NCI-H1417 treated with DMSO at 0.1 percent for 48 hours (cell line): Measurements from ENCODE around the gene APEX1.
"Not testable (repeated sequence)": the region's sequence is repeated elsewhere in the genome, so short reads cannot be mapped to it uniquely, and the experiment has no call there.

Experiments
- DNase-seq: peaks from one replicate; lab custom pipeline; 2025; lab: John Stamatoyannopoulos, UW

Gene APEX1

GRCh38 chr14:20472536-20473169 is 17.6 kb downstream of the APEX1 start:
- no peak for DNase-seq

GRCh38 chr14:20476776-20477175 is 21.8 kb downstream of the APEX1 start:
- DNase-seq, result no peak

- DNase-seq, result no peak
Observed at GRCh38 chr14:20477211-20477876, 22.3 kb downstream of the APEX1 start.

- DNase-seq, result no peak
Observed at GRCh38 chr14:20478894-20479293, 23.9 kb downstream of the APEX1 start.

- DNase-seq, result no peak
Observed at GRCh38 chr14:20482382-20482781, 27.4 kb downstream of the APEX1 start.

- DNase-seq, result no peak
Observed at GRCh38 chr14:20485900-20486299, 30.9 kb downstream of the APEX1 start.

GRCh38 chr14:20486684-20487395 is 31.8 kb downstream of the APEX1 start:
- DNase-seq, result no peak

- no peak for DNase-seq
Observed at GRCh38 chr14:20487396-20487725, 32.3 kb downstream of the APEX1 start.

- DNase-seq, result no peak
Observed at GRCh38 chr14:20489093-20489994, 34.3 kb downstream of the APEX1 start.

- no peak for DNase-seq
Observed at GRCh38 chr14:20490563-20490962, 35.5 kb downstream of the APEX1 start.

GRCh38 chr14:20492486-20492885 is 37.5 kb downstream of the APEX1 start:
- DNase-seq, result no peak

GRCh38 chr14:20493634-20494033 is 38.6 kb downstream of the APEX1 start:
- no peak for DNase-seq

- DNase-seq, result no peak
Observed at GRCh38 chr14:20494935-20495766, 40.1 kb downstream of the APEX1 start.

GRCh38 chr14:20498622-20499021 is 43.6 kb downstream of the APEX1 start:
- DNase-seq, result no peak

GRCh38 chr14:20499108-20499507 is 44.1 kb downstream of the APEX1 start:
- no peak for DNase-seq

- no peak for DNase-seq
Observed at GRCh38 chr14:20499881-20500280, 44.9 kb downstream of the APEX1 start.

- no peak for DNase-seq
Observed at GRCh38 chr14:20501346-20501745, 46.3 kb downstream of the APEX1 start.

- DNase-seq, result no peak
Observed at GRCh38 chr14:20503898-20504297, 48.9 kb downstream of the APEX1 start.

- DNase-seq, result not testable (repeated sequence)
Observed at GRCh38 chr14:20506276-20506675, 51.2 kb downstream of the APEX1 start.

GRCh38 chr14:20506752-20507151 is 51.7 kb downstream of the APEX1 start:
- not testable (repeated sequence) for DNase-seq
